ENCODE results near the gene ADARB2. TPM values are rescaled to one million over a fixed set of nuclear protein-coding genes. Genes with fewer than 3 reads are reported as not detected.
A peak's percentile ranks its signal among the peaks of the same experiment; 100 is the strongest.

ADARB2 gene
- total and polyA plus RNA-seq, 10 of the 15 experiments (the other 5 are each of a cell fraction or from before 2014, with no cell fraction given): 0.02 to 4.1 (median 0.76) TPM

- intact Hi-C loops (cut with micrococcal nuclease; ENCODE audit: unreplicated experiment) (no loop called here), in situ Hi-C loops (cut with MboI) (no loop called here)
- no TSS peak for BruUV-seq (replicated peaks)
- Histone ChIP-seq H3K4me3 (no peak overlapping the region), H3K4me1 (ENCODE audit: control insufficient read depth, insufficient read depth, low read length) (no peaks in the 10 kb centered on the region), H3K4me2 (ENCODE audit: control insufficient read depth, insufficient read depth) (no peak overlapping the region), H3K79me2 (ENCODE audit: control insufficient read depth, insufficient read depth, low read length) (no peaks in the 10 kb centered on the region), H3K36me3 (ENCODE audit: control insufficient read depth in 2 of 2, insufficient read depth in 2 of 2, low read length in 1 of 2) (no peaks in the 10 kb centered on the region), H3K9ac (ENCODE audit: control insufficient read depth, insufficient read depth, low read length) (no peak overlapping the region), H3K27me3 (replicated peaks in 1 of 2; ENCODE audit: control insufficient read depth in 2 of 2, insufficient read depth in 2 of 2, low read length in 1 of 2) (no peaks in the 10 kb centered on the region; a peak in 1 of 4 replicates), H4K20me1 (ENCODE audit: control insufficient read depth, insufficient read depth) (no peaks in the 10 kb centered on the region), H3K27ac (ENCODE audit: control insufficient read depth, insufficient read depth) (no peak overlapping the region), H3K9me3 (replicated peaks; ENCODE audit: control insufficient read depth, insufficient read depth, low read length) (no peaks in the 10 kb centered on the region), H2AFZ (ENCODE audit: control insufficient read depth, low read depth, low read length) (no peak overlapping the region)
- ChIA-PET SMC1A (ENCODE audit: uncharacterized antibody, unreplicated experiment) (interaction anchor here (0.7 to 1.1 kb wide), 2 partner anchors 10 to 133 kb away, joined by 3 to 4 read pairs; no protein-coding TSS in a partner anchor), POLR2A (no interaction called here), CTCF (no interaction called here), RAD21 (ENCODE audit: unreplicated experiment) (no interaction called here)
- ATAC-seq: no peak
- WGBS (ENCODE audit: insufficient coverage, insufficient replicate concordance, low lambda C conversion rate, missing lambda C conversion rate): 48% methylated on average over 9 of the region's 9 CpGs
- TF ChIP-seq EED (IDR thresholded peaks at IDR 0.05; ENCODE audit: low read depth) (0 out of 2 replicates have a peak, but pooled peaks have one; percentile 17), ATF2 (IDR thresholded peaks at IDR 0.05; ENCODE audit: low read length) (no peak), JUNB (IDR thresholded peaks at IDR 0.05) (no peak), YBX1 (IDR thresholded peaks at IDR 0.05) (no peak)
- FAIRE-seq: no peak
- no peak for DNase-seq (ENCODE audit: low read depth, low spot score)
Measured at GRCh38 chr10:1625079-1625478, 112.2 kb downstream of the ADARB2 start.

- in situ Hi-C loops (cut with MboI) (no loop called here), intact Hi-C loops (cut with micrococcal nuclease; ENCODE audit: unreplicated experiment) (no loop called here)
- H3K27me3 ChIP-seq (replicated peaks in 1 of 2; ENCODE audit: control insufficient read depth in 2 of 2, insufficient read depth in 2 of 2, low read length in 1 of 2): no peaks in the 10 kb centered on the region; a peak in 1 of 4 replicates
- H3K79me2 ChIP-seq (ENCODE audit: control insufficient read depth, insufficient read depth, low read length): no peaks in the 10 kb centered on the region
- ATAC-seq (no peak), DNase-seq (ENCODE audit: low read depth, low spot score) (no peak), FAIRE-seq (no peak)
- no peaks in the 10 kb centered on the region for H3K9me3 ChIP-seq (replicated peaks; ENCODE audit: control insufficient read depth, insufficient read depth, low read length)
- WGBS (ENCODE audit: insufficient coverage, insufficient replicate concordance, low lambda C conversion rate, missing lambda C conversion rate): 25% methylated on average over 12 of the region's 12 CpGs
- ChIA-PET POLR2A (no interaction called here), RAD21 (ENCODE audit: unreplicated experiment) (no interaction called here), CTCF (no interaction called here), SMC1A (ENCODE audit: uncharacterized antibody, unreplicated experiment) (interaction anchor here (0.7 to 3.8 kb wide), 3 partner anchors 11 to 132 kb away, joined by 3 to 11 read pairs (median 4); no protein-coding TSS in a partner anchor)
- no TSS peak for BruUV-seq (replicated peaks)
- no peak overlapping the region for H3K9ac ChIP-seq (ENCODE audit: control insufficient read depth, insufficient read depth, low read length)
- H4K20me1 ChIP-seq (ENCODE audit: control insufficient read depth, insufficient read depth): no peaks in the 10 kb centered on the region
- H2AFZ ChIP-seq (ENCODE audit: control insufficient read depth, low read depth, low read length): no peak overlapping the region
- H3K27ac ChIP-seq (ENCODE audit: control insufficient read depth, insufficient read depth): no peak overlapping the region
- H3K4me3 ChIP-seq: no peak overlapping the region
- no peak overlapping the region for H3K4me2 ChIP-seq (ENCODE audit: control insufficient read depth, insufficient read depth)
- H3K4me1 ChIP-seq (ENCODE audit: control insufficient read depth, insufficient read depth, low read length): no peaks in the 10 kb centered on the region
- no peaks in the 10 kb centered on the region for H3K36me3 ChIP-seq (ENCODE audit: control insufficient read depth in 2 of 2, insufficient read depth in 2 of 2, low read length in 1 of 2)
- no peak for TF ChIP-seq NR2C2 (IDR thresholded peaks at IDR 0.05; ENCODE audit: borderline replicate concordance, control insufficient read depth, insufficient read length, low read depth)
- no peak for TF ChIP-seq RAD21 (IDR thresholded peaks at IDR 0.05; ENCODE audit: insufficient read depth, low read depth, low read length)
- TF ChIP-seq SIX5 (IDR thresholded peaks at IDR 0.05; ENCODE audit: low read depth, low read length, severe bottlenecking): no peak
- TF ChIP-seq ZBTB40 (IDR thresholded peaks at IDR 0.05; ENCODE audit: borderline replicate concordance): no peak
- TF ChIP-seq E2F4 (IDR thresholded peaks at IDR 0.05; ENCODE audit: low read depth, low read length): no peak
Measured at GRCh38 chr10:1624240-1624639, 113.1 kb downstream of the ADARB2 start.

All from GM12878 (cell line).